ENCODE measurements around the gene BORCS5.

GRCh38 chr12:12399161-12399560 is 42.3 kb downstream of the BORCS5 start:
- no peak for TF ChIP-seq CTCF (IDR thresholded peaks at IDR 0.05; ENCODE audit: insufficient read depth, low read length)
- no peak for TF ChIP-seq POLR2AphosphoS5 (IDR thresholded peaks at IDR 0.05; ENCODE audit: low read depth)
- no peak for TF ChIP-seq GABPA (IDR thresholded peaks at IDR 0.05; ENCODE audit: low read depth)
- no peak for TF ChIP-seq REST (IDR thresholded peaks at IDR 0.05; ENCODE audit: insufficient replicate concordance, low read depth)
- TF ChIP-seq SPI1 (IDR thresholded peaks at IDR 0.05; ENCODE audit: borderline replicate concordance, low read depth): no peak

All from HL-60 (cell line).